Liver (tissue), 3 donors: ENCODE measurements around the gene ARID5B.

Experiments
- SP1 ChIP-seq: IDR thresholded peaks from 2 replicates; pipeline ENCODE4 v1.6.1; 2018; ENCODE audit warnings: antibody characterized with exemption, mild to moderate bottlenecking
- YY1 ChIP-seq: IDR thresholded peaks from 2 replicates; pipeline ENCODE4 v1.6.1; 2016; ENCODE audit warnings: antibody characterized with exemption, mild to moderate bottlenecking
- TF ChIP-seq, protein P1 (sequence below): fragments of 150-350 bp; IDR thresholded peaks from 2 replicates; pipeline ENCODE4 v1.5.1; 2017; ENCODE audit warnings: improper control_type of control experiment, low read depth, low read length; ENCODE audit not compliant: missing input control
- donor health status: healthy.
- donor health status: healthy.

DNA sequence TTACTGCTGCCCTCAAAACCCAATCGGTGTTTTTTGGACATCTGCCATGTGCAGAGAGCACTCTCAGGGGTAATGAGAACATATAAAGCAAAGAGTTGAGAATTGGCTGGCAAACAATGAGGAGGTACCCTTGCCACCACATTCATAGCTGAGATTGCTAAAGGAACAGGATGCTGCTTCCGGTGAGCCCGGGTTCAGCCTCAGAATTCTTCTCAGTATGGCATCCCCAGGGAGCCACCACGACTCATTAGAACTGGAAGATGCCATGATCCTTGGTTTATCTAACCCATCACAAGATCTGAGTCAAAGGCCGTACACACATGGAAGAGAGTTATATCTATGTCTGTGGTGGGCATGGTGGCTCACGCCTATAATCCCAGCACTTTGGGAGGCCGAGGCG, 174.4 kb downstream of the ARID5B start:
- TF ChIP-seq, protein P1, sequence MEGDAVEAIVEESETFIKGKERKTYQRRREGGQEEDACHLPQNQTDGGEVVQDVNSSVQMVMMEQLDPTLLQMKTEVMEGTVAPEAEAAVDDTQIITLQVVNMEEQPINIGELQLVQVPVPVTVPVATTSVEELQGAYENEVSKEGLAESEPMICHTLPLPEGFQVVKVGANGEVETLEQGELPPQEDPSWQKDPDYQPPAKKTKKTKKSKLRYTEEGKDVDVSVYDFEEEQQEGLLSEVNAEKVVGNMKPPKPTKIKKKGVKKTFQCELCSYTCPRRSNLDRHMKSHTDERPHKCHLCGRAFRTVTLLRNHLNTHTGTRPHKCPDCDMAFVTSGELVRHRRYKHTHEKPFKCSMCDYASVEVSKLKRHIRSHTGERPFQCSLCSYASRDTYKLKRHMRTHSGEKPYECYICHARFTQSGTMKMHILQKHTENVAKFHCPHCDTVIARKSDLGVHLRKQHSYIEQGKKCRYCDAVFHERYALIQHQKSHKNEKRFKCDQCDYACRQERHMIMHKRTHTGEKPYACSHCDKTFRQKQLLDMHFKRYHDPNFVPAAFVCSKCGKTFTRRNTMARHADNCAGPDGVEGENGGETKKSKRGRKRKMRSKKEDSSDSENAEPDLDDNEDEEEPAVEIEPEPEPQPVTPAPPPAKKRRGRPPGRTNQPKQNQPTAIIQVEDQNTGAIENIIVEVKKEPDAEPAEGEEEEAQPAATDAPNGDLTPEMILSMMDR: no peak
- TF ChIP-seq SP1 (no peak), YY1 (no peak)
